Endothelial cell of umbilical vein (primary cell): Measurements from ENCODE around the gene OR2H2.

ENCODE experiments used
- GATA2 ChIP-seq: IDR thresholded peaks from 2 replicates; pipeline ENCODE4 v1.7.0; 2011; ENCODE audit warnings: low read depth, mild to moderate bottlenecking, moderate library complexity, mixed read lengths, low read length; ENCODE audit not compliant: insufficient read length, insufficient read depth
- MYC ChIP-seq: IDR thresholded peaks from one replicate; pipeline ENCODE4 v1.6.1; 2011; ENCODE audit warnings: mild to moderate bottlenecking, low read depth, low read length
- POLR2AphosphoS5 ChIP-seq: IDR thresholded peaks from 2 replicates; pipeline ENCODE4 v1.6.1; 2012; ENCODE audit warnings: low read depth, mild to moderate bottlenecking, control low read depth, low read length, moderate library complexity; ENCODE audit not compliant: insufficient read depth
- TF ChIP-seq, protein P1 (sequence below), 2 donors: IDR thresholded peaks; 1 replicate in 1 of 2; 2 replicates in 1 of 2; pipeline ENCODE4 v1.5.1; 2011; ENCODE audit warnings: low read length in 2 of 2, mild to moderate bottlenecking in 2 of 2, moderate library complexity in 2 of 2, control low read depth in 1 of 2, inconsistent platforms in 1 of 2, low read depth in 1 of 2; ENCODE audit not compliant: insufficient read depth in 1 of 2; ENCODE audit errors: extremely low read depth in 1 of 2
- TF ChIP-seq, protein P2 (sequence below): IDR thresholded peaks from 2 replicates; pipeline ENCODE4 v1.6.1; 2011; ENCODE audit not compliant: insufficient read depth, insufficient read length

DNA sequence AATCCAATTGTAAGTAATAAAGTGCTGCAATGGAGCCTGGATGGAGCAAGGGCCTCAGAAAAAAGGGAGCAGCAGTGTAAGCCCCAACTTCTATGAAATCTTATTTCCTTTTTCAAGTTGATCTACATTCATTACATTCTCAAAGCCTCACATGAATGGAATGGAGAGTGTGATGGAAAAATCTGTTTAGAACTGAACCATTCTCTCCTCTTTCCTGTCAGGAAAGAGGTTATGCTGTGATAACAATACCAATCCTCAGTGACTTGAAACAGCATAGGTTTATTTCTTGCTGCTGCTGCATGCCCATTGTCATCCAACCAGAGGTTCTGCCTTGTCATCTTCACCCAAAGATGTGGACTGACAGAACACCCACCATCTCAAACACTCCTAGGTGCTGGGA, 8.9 kb upstream of the OR2H2 start:
- no peak for TF ChIP-seq GATA2
- TF ChIP-seq, protein P1, sequence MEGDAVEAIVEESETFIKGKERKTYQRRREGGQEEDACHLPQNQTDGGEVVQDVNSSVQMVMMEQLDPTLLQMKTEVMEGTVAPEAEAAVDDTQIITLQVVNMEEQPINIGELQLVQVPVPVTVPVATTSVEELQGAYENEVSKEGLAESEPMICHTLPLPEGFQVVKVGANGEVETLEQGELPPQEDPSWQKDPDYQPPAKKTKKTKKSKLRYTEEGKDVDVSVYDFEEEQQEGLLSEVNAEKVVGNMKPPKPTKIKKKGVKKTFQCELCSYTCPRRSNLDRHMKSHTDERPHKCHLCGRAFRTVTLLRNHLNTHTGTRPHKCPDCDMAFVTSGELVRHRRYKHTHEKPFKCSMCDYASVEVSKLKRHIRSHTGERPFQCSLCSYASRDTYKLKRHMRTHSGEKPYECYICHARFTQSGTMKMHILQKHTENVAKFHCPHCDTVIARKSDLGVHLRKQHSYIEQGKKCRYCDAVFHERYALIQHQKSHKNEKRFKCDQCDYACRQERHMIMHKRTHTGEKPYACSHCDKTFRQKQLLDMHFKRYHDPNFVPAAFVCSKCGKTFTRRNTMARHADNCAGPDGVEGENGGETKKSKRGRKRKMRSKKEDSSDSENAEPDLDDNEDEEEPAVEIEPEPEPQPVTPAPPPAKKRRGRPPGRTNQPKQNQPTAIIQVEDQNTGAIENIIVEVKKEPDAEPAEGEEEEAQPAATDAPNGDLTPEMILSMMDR (IDR thresholded peaks at IDR 0.05; ENCODE audit: extremely low read depth in 1 of 2, insufficient read depth in 1 of 2, low read depth in 1 of 2, low read length in 2 of 2): no peak
- TF ChIP-seq MYC: no peak
- TF ChIP-seq, protein P2, sequence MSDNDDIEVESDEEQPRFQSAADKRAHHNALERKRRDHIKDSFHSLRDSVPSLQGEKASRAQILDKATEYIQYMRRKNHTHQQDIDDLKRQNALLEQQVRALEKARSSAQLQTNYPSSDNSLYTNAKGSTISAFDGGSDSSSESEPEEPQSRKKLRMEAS: no peak
- TF ChIP-seq POLR2AphosphoS5: no peak
